BLaER1 (cell line): Measurements from ENCODE around the gene HOXA4.

Experiments
- H3K27ac ChIP-seq: shearing (Covaris generic); formaldehyde crosslinking; 2 replicates; pipeline ENCODE4 v1.8.1; 2022
- H3K27me3 ChIP-seq: shearing (Covaris generic); formaldehyde crosslinking; 2 replicates; pipeline ENCODE4 v1.8.1; 2022
- H3K36me3 ChIP-seq: shearing (Covaris generic); formaldehyde crosslinking; 2 replicates; pipeline ENCODE4 v1.8.1; 2022
- H3K4me1 ChIP-seq: shearing (Covaris generic); formaldehyde crosslinking; 2 replicates; pipeline ENCODE4 v1.8.1; 2022
- H3K4me2 ChIP-seq: shearing (Covaris generic); formaldehyde crosslinking; 2 replicates; pipeline ENCODE4 v1.8.1; 2022
- H3K4me3 ChIP-seq: shearing (Covaris generic); formaldehyde crosslinking; 2 replicates; pipeline ENCODE4 v1.8.1; 2022
- H3K9ac ChIP-seq: shearing (Covaris generic); formaldehyde crosslinking; 2 replicates; pipeline ENCODE4 v1.8.1; 2022
- H3K9me3 ChIP-seq: shearing (Covaris generic); formaldehyde crosslinking; 2 replicates; pipeline ENCODE4 v1.8.1; 2022
- H4K20me1 ChIP-seq: shearing (Covaris generic); formaldehyde crosslinking; 2 replicates; pipeline ENCODE4 v1.8.1; 2022
- Cebpa-rat ChIP-seq: shearing (Covaris generic); IDR thresholded peaks from 2 replicates; pipeline ENCODE4 v1.8.1; 2022

Gene HOXA4

DNA sequence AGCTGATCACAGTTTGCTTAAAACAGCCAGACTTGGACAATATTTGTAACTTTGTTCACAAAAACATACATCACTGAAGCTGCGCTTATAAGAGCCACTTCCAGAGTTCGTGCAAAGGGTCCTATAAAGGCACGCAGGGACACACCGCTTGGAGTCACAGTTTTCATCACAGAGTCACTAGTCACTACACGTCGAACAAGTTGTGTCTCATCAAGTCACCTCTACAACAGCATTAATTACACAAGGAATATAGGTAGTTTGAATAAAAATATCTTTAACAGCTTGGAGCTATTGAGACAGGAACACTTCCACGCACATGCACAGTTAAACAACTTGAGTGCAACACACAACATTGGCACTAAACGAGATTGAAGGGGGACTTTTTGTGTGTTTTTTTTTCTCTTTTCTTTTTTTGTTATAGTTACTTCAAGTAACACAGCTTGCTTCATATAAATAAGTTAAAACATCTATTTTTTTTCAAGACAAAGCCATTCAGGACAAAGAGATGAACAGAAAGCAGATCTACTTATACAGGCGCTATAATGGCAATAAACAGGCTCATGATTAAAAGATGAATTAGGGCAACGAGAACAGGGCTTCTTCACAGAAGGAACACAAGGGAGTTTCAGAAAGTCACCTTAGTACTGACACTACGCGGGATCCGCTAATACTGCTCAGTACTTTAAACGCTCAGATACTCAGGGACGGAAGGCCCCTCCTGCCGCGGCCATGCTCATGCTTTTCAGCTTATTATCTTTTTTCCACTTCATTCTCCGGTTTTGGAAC is 10.8 kb upstream of the HOXA4 start:
- peaks cover 57% of the 10 kb centered on the region for H3K9me3 ChIP-seq
- peaks cover 58% of the 10 kb centered on the region for H3K27me3 ChIP-seq
- H3K36me3 ChIP-seq, result peaks cover 20% of the 10 kb centered on the region
- H3K4me3 ChIP-seq, result no peak overlapping the region
- no peak overlapping the region for H3K9ac ChIP-seq
- H3K4me1 ChIP-seq, result peaks cover 12% of the 10 kb centered on the region
- no peak overlapping the region for H3K27ac ChIP-seq
- no peak for TF ChIP-seq Cebpa-rat
- no peaks in the 10 kb centered on the region for H4K20me1 ChIP-seq
- no peak overlapping the region for H3K4me2 ChIP-seq

DNA sequence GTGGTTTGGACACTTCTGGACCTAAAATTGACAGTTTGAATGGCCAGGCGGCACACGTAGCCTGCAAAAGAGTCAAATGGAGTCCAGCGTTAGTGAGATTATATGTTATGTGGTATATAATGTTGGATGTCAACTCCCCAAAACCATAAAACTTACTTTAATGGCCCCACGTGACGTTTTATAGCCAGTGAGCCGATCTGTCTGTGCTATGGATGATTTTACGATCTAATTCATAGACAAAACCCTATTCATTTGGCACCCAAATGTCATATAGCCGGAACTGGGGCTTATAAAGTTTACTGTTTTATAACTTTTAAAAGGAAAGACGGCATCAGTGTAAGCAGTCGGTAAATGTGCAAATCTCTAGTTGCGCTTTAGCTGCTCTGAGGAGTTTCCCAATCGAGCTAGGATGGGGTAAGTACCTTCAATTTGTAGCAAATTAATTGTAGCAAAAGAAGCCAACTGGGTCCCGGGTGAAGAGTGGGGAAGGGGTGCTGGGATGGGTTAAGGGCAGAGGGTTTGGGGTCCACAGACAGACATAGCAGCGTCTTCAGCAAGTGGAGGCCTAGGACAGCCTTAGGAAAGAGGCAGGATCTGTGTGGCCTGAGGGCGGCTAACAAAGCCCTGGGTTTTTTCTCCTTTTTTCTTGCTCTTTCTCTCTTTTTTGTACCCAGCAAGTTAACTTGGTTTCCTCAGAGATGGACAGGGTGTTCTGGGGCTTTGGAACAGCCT is 9.7 kb upstream of the HOXA4 start:
- H3K36me3 ChIP-seq, result peaks cover 20% of the 10 kb centered on the region
- no peak for TF ChIP-seq Cebpa-rat
- H4K20me1 ChIP-seq, result no peaks in the 10 kb centered on the region
- no peak overlapping the region for H3K9ac ChIP-seq
- peaks cover 47% of the 10 kb centered on the region for H3K27me3 ChIP-seq
- no peak overlapping the region for H3K27ac ChIP-seq
- H3K4me1 ChIP-seq, result peaks cover 22% of the 10 kb centered on the region
- peaks cover 51% of the 10 kb centered on the region for H3K9me3 ChIP-seq
- no peak overlapping the region for H3K4me2 ChIP-seq
- no peak overlapping the region for H3K4me3 ChIP-seq

GRCh38 chr7:27139334-27140125 is 9.0 kb upstream of the HOXA4 start:
- Histone ChIP-seq H4K20me1 (no peaks in the 10 kb centered on the region), H3K9ac (no peak overlapping the region), H3K4me1 (peaks cover 29% of the 10 kb centered on the region), H3K36me3 (peaks cover 14% of the 10 kb centered on the region), H3K9me3 (peaks cover 43% of the 10 kb centered on the region), H3K4me2 (no peak overlapping the region), H3K27me3 (peaks cover 40% of the 10 kb centered on the region), H3K4me3 (no peak overlapping the region), H3K27ac (no peak overlapping the region)
- no peak for TF ChIP-seq Cebpa-rat

DNA sequence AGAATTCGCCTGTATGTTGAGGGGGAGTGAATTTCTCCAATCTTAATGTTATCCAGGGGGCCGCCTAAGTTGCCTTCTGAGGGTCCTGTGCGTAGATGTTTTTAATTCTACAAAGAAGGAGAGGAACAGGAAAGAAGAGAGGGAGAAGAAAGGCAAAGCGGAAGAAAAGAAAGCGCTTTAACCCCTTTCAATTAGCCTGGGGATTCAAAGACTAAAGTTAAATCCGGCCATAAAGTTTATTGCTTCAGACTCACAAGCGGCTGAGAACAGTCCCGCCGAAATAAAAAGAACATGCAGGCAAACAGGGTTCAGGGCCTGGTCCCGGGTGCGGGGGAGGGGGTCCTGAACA is 8.4 kb upstream of the HOXA4 start:
- Histone ChIP-seq H3K9me3 (peaks cover 37% of the 10 kb centered on the region), H3K36me3 (peaks cover 12% of the 10 kb centered on the region), H3K4me3 (no peak overlapping the region), H3K27ac (no peak overlapping the region), H3K4me1 (peaks cover 30% of the 10 kb centered on the region), H3K27me3 (peaks cover 34% of the 10 kb centered on the region), H3K4me2 (no peak overlapping the region), H4K20me1 (no peaks in the 10 kb centered on the region), H3K9ac (no peak overlapping the region)
- no peak for TF ChIP-seq Cebpa-rat

GRCh38 chr7:27138472-27138871 is 7.9 kb upstream of the HOXA4 start:
- Histone ChIP-seq H4K20me1 (no peaks in the 10 kb centered on the region), H3K27ac (no peak overlapping the region), H3K4me2 (no peak overlapping the region), H3K9ac (no peak overlapping the region), H3K9me3 (peaks cover 32% of the 10 kb centered on the region), H3K27me3 (peaks cover 29% of the 10 kb centered on the region), H3K4me1 (peaks cover 30% of the 10 kb centered on the region), H3K4me3 (no peak overlapping the region), H3K36me3 (0 out of 2 replicates have a peak, but pooled peaks cover 8% of the 10 kb centered on the region)
- TF ChIP-seq Cebpa-rat, result no peak

- H3K4me1 ChIP-seq, result peaks cover 30% of the 10 kb centered on the region
- no peaks in the 10 kb centered on the region for H4K20me1 ChIP-seq
- 0 out of 2 replicates have a peak, but pooled peaks cover 3% of the 10 kb centered on the region for H3K36me3 ChIP-seq
These were observed 7.2 kb upstream of the HOXA4 start for GRCh38 chr7:27137640-27138315.

GRCh38 chr7:27134392-27134791 is 3.8 kb upstream of the HOXA4 start:
- Histone ChIP-seq H3K9me3 (peaks cover 31% of the 10 kb centered on the region), H4K20me1 (no peaks in the 10 kb centered on the region), H3K9ac (no peak overlapping the region), H3K4me2 (no peak overlapping the region), H3K27ac (no peak overlapping the region), H3K27me3 (peaks cover 8% of the 10 kb centered on the region; the same call in 1 of the 2 replicates), H3K4me1 (peaks cover 30% of the 10 kb centered on the region), H3K36me3 (no peaks in the 10 kb centered on the region), H3K4me3 (no peak overlapping the region)
- TF ChIP-seq Cebpa-rat, result no peak

More at GRCh38 chr7:27137640-27138315, 7.2 kb upstream of the HOXA4 start:
- H3K9me3 ChIP-seq, result peaks cover 25% of the 10 kb centered on the region
- H3K27me3 ChIP-seq, result peaks cover 22% of the 10 kb centered on the region
- no peak overlapping the region for H3K27ac ChIP-seq
- H3K4me2 ChIP-seq, result peak overlapping the region; percentile 40
- no peak for TF ChIP-seq Cebpa-rat
- H3K4me3 ChIP-seq, result no peak overlapping the region
- H3K9ac ChIP-seq, result no peak overlapping the region

DNA sequence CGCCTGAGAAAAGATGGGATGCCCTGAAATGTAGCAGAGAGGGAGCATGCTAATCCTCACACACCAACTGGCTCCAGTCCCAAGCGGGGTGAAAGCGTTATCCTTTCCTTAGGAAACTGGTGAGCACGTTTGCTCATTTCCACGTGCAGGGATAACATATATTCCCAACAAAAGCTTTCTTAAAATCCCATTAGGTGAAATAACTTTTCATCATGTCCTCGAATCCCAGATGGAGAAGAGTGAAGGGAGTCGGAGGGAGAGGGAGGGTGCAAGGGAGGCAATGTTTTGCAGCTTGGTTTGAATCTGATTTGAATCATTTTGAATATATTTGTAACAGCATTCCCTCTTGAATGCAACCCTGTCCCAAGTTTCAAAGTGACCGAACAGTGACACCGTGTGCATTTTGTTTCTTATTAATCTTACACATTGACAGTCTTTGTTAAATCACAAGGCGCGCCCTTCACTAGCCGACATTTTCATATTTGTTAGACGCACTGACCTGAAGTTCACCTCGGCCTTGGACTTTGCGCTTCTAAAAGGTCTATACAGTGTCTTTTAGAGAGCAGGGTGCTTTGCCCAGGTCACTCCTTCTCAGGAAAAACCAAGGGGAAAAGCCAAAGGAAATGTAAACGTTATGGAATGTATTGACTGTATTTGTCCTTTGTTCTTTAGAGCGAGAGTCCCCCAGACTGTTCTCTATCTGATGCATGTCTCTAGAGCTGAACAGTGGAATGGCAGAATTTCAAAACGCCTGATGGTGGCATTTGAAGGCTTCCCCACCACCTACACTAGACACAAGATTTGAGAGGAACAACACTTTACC is 3.1 kb upstream of the HOXA4 start:
- H3K27me3 ChIP-seq, result peaks cover 8% of the 10 kb centered on the region; the same call in 1 of the 2 replicates
- H3K27ac ChIP-seq, result no peak overlapping the region

More for the DNA sequence above, 3.1 kb upstream of the HOXA4 start:
- H3K36me3 ChIP-seq, result no peaks in the 10 kb centered on the region
- no peaks in the 10 kb centered on the region for H4K20me1 ChIP-seq
- TF ChIP-seq Cebpa-rat, result no peak
- peaks cover 31% of the 10 kb centered on the region for H3K9me3 ChIP-seq
- H3K4me3 ChIP-seq, result no peak overlapping the region
- peaks cover 30% of the 10 kb centered on the region for H3K4me1 ChIP-seq
- H3K4me2 ChIP-seq, result no peak overlapping the region
- no peak overlapping the region for H3K9ac ChIP-seq
